Measurements from ENCODE around the gene TMEM245. TPM values are rescaled to one million over a fixed set of nuclear protein-coding genes. Genes with fewer than 3 reads are reported as not detected.

TMEM245 gene
- total RNA-seq, 1 experiment from 2014 or later = 34.8 TPM

GRCh38 chr9:109122726-109123621 lies 3.2 kb upstream of the TMEM245 start:
- DNase-seq (ENCODE audit: low read depth, low spot score) (no peak), ATAC-seq (no peak)
- CTCF ChIA-PET = no interaction called here
- intact Hi-C loops (cut with micrococcal nuclease) = no loop called here
- Histone ChIP-seq H3K27ac (ENCODE audit: low read depth, low read length) (no peak overlapping the region), H3K27me3 (ENCODE audit: insufficient read depth, low read length) (no peaks in the 10 kb centered on the region), H3K4me2 (ENCODE audit: low read length) (no peak overlapping the region), H3K79me2 (ENCODE audit: insufficient read depth, low read length) (peaks cover 18% of the 10 kb centered on the region), H3K36me3 (ENCODE audit: control insufficient read depth in 1 of 2, insufficient read depth in 2 of 2, low read length in 2 of 2) (no peaks in the 10 kb centered on the region), H3K9ac (ENCODE audit: low read length) (no peak overlapping the region), H3K4me1 (ENCODE audit: control insufficient read depth in 1 of 2, insufficient read depth in 2 of 2, low read length in 2 of 2) (peaks cover 9 to 19% of the 10 kb centered on the region in 2 experiments), H4K20me1 (ENCODE audit: insufficient read depth) (peaks cover 2% of the 10 kb centered on the region; the same call in 1 of the 2 replicates), H3K9me2 (ENCODE audit: insufficient read depth) (no peaks in the 10 kb centered on the region), H3K4me3 (replicated peaks in 1 of 2; ENCODE audit: low read depth in 1 of 2, low read length in 2 of 2) (no peak overlapping the region), H3K9me3 (ENCODE audit: control insufficient read depth in 1 of 2, insufficient read depth in 1 of 2, low read depth in 1 of 2, low read length in 2 of 2) (no peaks in the 10 kb centered on the region), H2AFZ (ENCODE audit: low read depth, low read length, poor library complexity, severe bottlenecking) (no peak overlapping the region)
- POLR2A ChIA-PET = no interaction called here
- RAD21 ChIA-PET (ENCODE audit: low non-redundant PET in 1 of 2, low total read pairs in 2 of 2, uncharacterized antibody in 2 of 2, unreplicated experiment in 2 of 2) = no interaction called here
- TF ChIP-seq TCF7L2 (IDR thresholded peaks at IDR 0.05; ENCODE audit: borderline replicate concordance, extremely low read depth, insufficient read depth, insufficient read length) (no peak), ZNF274 (IDR thresholded peaks at IDR 0.05; ENCODE audit: low read depth, low read length) (no peak), EZH2 (IDR thresholded peaks at IDR 0.05) (no peak), RAD21 (IDR thresholded peaks at IDR 0.05; ENCODE audit: low read depth) (no peak), SP1 (IDR thresholded peaks at IDR 0.05; ENCODE audit: low read depth) (no peak), EGR1 (IDR thresholded peaks at IDR 0.05; ENCODE audit: low read depth) (no peak), EZH2phosphoT487 (IDR thresholded peaks at IDR 0.05; ENCODE audit: borderline replicate concordance) (no peak), REST (IDR thresholded peaks at IDR 0.05; ENCODE audit: low read depth) (no peak), POLR2A (IDR thresholded peaks at IDR 0.05; ENCODE audit: borderline replicate concordance, extremely low read depth, insufficient read depth, insufficient read length) (no peak), SIN3A (IDR thresholded peaks at IDR 0.05; ENCODE audit: low read depth) (no peak), JUND (IDR thresholded peaks at IDR 0.05) (no peak), CTCF (IDR thresholded peaks at IDR 0.05 in 2 of 3, conservative IDR thresholded peaks at IDR 0.05 in 1 of 3; ENCODE audit: borderline replicate concordance in 1 of 3, insufficient read depth in 1 of 3, low read depth in 2 of 3, low read length in 2 of 3) (no peak)
- no TSS peak for BruUV-seq (replicated peaks)
